GM21786 (cell line): ENCODE results near the gene SHISA2.
"Not testable (repeated sequence)": the region's sequence is repeated elsewhere in the genome, so short reads cannot be mapped to it uniquely, and the experiment has no call there.

Experiments
- ATAC-seq: cut with Tn5 transposase; IDR thresholded peaks from one replicate; pipeline ENCODE4 v1.9.1; 2021; ENCODE audit not compliant: unreplicated experiment

The SHISA2 gene

DNA sequence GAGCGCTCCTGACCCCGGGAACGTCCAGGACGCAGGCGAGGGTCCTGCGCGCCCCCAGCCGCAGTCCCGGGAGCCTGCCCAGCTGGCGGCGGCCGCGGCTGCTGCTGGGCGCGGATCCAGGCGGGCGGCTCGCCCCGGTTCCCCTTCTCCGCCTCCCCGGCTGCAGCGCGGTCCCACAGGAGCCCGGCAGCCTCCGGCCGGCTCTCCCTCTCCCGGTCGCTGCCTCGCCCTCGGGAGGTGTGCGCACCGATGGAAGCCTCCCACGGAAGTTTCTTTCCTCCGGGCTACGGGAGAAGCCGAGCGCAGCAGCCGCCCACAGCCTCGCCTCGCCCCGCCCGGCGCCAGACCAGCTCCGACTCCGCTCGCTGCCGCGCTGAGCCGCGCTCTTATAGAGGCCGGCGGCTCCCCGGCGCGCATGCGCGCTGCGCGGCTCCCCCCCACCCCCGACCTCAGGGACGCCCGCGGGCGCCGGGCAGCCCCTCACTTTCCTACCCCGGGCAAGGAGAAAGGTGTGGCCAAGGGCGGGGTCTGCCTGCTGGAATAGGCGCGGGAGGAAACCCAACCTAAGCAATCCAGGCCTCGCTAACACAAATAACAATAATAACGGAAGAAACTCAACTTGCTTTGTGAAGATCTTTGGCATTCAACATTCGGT is at the start of gene SHISA2:
Gene SHISA2, minus strand, starts transcription at position 360 of the 655 bp plus-strand sequence. CDS start 1,041 bp downstream, outside the sequence.
- no peak for ATAC-seq

DNA sequence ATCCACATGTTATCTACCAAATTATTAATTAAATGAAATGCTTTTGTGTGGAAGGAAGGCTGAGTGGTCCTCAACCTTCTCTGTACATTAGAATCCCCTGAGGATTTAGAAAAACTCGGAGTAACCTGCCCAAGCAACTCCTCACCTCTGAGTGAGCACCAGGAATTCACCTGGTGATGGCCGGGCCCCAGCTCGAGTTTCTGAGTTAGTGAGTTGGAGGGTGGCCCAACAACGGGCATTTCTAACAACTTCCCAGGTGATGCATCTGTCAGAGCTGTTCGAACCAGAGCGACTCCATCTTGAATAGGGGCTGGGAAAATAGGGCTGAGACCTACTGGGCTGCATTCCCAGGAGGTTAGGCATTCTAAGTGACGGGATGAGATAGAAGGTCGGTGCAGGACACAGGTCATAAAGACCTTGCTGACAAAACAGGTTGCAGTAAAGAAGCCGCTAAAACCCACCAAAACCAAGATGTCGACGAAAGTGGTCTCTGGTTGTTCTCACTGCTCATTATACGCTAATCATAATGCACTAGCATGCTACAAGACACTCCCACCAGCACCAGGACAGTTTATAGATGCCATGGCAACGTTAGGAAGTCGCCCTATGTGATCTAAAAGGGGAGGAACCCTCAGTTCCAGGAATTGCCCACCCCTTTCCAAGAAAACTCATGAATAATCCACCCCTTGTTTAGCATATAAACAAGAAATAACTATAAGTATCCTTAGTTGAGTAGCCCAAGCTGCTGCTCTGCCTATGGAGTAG is 44.2 kb upstream of the SHISA2 start:
- ATAC-seq, result no peak

DNA sequence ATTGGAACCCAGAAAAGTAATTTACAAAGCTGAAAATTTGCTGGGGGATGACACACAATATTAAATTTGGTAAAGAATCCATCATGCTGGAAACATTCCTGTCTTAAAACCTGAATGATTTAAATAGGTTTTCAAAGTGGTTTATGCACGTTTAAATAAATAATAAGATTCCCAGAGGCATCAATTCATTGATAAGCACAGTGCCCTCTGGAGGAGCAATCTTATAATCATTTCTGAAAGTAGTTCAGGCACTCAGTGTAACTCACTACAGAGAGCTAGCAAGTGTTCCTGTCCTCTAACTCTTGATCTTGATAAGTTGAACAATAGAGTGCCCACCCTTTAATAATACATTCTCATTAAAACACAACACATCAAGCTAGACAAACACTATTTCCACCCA is 43.5 kb upstream of the SHISA2 start:
- ATAC-seq, result no peak

DNA sequence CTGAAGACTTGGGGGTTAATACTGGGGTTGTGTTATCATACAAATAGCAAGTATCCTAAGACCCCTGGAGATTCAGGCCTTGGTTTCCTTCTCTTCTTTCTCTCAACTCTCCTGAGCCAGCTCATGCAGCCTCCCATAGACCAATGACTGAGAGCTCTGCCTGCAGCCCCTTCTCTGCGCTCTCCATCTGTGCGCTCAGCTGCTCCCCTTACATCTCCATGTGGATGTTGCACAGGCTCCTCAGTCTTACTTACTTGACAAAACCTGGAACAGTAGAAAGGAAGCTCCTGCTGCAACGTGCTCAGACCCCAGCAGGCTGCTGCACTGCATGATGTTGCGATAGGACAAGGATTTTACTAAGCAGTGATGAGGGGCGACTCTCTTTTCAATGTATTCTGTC is 25.0 kb upstream of the SHISA2 start:
- not testable (repeated sequence) for ATAC-seq

DNA sequence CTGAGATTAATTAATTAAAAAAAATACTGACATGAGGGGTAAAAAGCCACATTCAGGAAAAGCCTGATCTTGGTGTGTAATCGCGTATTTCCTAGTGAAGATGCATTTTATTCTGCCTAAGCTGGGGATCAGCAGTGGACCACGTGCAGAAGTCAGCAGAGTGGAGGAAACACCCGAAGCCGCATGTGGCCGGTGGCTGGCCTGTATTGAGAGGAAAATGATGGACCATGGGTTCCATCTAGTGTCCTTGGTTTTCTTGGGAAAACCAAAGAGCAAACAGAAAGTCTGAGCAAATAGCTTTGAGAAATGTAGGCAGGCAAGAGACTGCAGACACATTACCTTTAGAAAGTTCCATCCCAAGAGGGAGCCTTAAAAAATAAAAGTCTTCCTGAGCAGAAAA is 23.7 kb upstream of the SHISA2 start:
- ATAC-seq, result no peak

DNA sequence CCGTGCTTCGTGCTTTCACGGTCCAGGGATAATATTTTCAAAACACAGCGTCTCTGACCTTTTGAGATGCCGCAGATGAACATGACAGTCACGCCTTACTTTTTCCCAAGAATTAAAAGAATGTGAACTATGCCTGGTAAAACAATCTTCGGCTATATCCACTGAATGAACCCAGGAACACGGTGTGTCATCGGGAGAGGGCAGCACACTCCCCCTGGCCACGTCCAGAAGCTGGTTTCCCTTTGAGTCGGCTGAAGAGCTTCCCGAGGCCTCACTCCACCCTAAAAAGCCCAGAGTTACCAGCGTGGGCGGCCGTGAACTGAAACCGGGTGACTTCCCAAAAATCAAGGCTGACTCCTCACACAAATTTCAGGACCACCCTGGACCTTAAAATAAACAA is 22.9 kb upstream of the SHISA2 start:
- ATAC-seq, result no peak

DNA sequence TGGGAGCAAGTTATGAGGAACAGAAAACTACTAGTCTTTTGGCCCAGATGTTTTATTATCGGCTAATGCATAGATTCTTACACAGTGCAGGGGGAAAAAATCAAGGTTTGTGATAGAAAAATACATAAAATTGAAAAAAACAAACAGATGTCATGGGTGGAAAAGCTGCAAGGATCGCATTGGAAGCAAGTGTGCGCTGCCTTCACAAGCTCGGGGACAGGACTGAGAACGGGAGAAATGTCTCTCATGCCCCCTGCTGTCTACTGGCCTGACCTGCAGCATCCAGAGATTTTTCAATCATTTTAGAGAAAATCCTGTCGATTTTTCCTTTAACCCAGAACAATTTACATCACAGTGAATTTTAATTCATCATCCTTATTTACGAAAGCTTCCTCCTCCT is 20.5 kb upstream of the SHISA2 start:
- not testable (repeated sequence) for ATAC-seq

DNA sequence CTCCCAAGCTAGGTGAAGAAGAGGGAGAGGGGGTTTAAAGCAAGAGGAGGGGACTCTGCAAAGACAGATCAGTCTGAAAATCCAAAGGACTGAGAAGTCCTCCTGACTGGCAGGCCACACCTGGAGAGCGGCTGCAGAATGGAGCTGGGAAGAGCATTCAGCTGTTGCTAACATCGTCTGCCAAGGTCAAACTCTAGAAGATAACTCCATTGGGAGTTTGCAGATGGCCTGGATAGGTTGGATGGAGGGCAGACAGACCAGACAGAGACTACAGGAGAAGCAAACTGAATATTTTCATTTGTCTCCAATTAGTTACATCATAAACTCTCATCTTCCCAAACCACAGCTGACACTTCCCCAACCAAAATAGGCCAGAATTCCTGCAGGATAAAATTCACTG is 19.9 kb upstream of the SHISA2 start:
- ATAC-seq, result no peak

DNA sequence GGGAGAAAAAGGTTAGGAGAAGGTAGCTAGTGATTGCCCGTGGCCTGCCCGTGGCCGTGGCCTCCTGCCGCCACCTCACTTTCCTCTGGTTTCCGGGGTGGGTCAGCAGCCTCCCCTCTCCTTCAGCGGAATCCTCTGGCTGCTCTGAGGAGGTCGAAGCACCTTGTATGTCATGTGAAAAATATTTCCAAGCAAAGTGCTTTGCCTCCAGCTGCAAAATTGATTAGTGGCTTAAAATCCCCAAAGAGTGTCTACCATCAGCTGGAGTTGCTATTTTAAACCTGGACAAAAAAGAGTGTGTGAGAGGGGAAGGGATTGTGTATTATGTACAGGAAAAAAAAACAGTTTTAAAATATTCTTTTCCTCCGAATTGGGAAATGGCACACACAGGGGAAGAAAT is 17.8 kb upstream of the SHISA2 start:
- not testable (repeated sequence) for ATAC-seq

DNA sequence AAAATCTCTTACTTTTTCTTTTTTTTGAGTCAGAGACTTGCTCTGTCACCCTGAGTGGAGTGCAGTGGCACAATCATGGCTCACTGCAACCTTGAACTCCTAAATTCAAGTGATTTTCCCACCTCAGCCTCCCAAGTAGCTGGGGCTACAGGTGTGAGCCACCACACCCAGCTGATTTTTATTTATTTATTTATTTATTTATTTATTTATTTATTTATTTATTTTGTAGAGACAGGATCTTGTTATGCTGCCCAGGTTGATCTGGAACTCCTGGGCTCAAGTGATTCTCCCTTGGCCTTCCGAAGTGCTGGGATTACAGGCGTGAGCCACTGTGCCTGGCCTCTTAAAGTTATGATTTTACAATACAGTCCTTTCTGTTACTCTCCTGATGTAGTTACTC is 16.6 kb upstream of the SHISA2 start:
- ATAC-seq, result not testable (repeated sequence)

DNA sequence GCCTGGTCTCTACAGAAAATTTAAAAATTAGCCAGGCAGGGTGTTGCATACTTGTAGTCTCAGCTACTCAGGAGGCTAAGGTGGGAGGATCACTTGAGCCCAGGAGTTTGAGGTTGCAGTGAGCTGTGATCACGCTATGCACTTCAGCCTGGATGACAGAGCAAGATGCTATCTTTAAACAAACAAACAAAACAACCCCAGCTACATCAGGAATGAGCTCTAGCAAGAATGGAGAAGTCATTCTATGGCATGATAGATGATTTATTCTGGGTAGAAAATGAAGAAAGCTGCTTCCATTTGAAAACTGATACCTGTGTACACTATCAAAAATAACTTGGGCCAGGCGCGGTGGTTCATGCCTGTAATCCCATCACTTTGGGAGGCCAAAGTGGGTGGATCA is 15.8 kb upstream of the SHISA2 start:
- ATAC-seq, result no peak

DNA sequence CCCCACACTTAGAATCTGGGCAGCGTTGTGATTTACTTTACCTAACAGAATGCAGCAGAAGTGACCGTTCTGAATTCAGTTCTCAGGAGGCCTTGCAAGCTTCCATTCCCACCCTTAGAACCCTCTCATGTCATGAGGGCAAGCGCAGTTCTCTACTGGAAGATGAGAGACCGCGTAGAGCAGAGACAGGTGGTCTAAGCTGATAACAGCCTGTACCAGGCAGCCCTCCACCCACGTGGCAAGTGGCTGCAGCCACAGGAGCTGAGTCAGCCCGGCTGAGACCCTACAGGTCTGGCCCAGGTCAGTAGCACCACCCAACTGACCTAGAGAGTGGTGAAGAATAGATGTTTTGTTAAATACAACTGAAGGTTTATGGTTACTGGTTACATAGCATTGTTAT is 14.7 kb upstream of the SHISA2 start:
- not testable (repeated sequence) for ATAC-seq

DNA sequence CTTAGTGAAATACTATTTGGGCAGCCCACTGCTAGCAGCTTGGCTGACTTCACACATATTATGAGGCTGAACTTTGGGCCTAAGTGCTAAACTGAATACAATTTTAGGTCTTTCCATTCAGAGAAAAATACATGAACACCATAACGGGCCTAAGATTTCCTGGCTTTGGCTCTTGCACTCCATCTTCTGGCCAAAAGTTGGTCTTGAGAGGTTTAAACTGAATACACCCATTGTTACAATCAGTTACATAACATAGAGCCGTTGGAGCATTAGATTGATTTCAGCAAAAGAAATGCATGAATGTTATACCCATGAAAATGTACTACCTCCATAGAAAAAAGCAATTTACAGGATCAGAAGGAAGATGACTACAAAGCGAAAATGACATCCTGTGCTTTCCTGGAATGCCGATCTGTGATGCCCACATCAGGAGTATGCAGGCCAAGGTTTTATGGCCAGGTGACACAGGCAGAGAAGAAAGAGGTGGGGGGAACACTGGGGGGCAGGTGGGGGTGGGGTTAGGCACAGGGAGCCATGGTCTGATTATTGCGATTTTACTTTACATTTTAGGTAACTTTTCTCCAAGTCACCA is 11.1 kb upstream of the SHISA2 start:
- ATAC-seq, result no peak

DNA sequence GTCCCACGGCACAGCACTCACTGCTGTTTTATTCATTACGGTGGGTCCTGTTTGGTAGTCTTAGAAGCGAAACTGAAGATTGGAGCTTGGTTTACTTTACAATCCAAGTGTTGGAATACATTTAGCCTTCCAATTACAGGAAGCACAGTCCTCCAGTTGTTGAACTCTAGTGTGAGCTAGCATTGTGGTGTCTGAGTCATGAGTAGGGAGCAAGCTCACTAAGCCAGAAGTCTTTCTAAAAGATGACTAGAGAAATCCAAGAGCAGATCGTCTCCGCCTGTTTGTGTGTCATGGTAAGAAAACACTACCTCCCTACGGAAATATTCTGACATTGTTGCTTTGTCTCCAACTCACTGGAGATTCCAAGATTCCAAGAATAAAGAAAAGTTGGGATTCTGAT is 10.1 kb upstream of the SHISA2 start:
- no peak for ATAC-seq

DNA sequence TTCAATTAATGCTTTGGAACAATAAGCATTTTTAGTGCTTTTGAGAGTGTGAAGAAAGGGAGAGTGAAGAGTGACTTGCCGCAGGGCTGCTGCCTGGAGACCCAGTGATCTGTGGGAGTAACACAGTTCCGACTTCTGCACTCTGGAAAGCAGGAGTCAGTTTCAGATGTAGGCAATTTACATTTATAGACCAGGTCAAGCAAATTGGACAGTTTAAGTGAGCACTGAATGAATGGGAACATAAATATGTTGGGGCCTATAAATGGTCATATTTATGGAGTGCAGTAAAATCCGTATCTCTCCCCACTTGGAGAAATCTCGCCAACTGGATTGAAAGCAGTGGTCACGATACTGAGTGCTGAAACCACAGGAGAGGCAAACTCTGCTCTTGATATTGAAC is 9.4 kb upstream of the SHISA2 start:
- ATAC-seq, result no peak

DNA sequence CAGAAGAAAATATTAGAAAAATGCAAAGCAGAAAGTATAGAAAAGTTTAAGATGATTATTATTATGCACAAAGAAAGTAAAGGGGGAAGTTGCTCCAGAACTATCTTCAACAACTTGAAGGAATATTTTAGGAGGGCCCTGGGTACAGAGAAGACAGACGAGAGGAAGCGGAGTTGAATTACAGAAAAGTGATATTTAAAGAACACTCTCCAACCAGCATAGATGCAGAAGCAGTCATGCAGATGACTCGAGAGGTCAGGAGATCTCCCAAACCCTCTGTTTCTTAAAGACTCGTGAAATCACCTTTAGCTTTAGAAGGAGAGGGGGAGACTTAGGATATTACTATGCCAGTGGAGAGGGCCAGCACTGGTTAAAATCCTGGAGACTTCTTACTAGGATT is 8.5 kb upstream of the SHISA2 start:
- ATAC-seq, result no peak

DNA sequence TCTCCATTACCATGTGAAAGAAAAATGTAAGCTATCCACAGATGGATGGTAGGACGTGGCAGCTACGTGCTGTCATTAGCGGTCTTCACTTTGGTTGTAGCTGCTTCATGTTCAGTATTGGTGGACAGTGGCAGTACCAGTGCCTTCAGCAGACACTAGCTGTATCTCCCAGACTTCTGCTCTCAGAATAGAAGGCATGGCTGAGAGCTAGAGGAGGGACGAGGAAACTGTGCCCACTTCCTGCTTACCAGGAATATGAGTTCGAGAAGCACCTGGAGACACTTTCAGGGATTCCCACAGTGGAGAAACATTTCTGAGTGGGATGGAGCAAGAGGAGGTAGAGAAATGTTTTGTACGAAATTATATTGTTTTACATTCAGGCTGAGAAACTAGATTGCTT is 6.9 kb upstream of the SHISA2 start:
- no peak for ATAC-seq

DNA sequence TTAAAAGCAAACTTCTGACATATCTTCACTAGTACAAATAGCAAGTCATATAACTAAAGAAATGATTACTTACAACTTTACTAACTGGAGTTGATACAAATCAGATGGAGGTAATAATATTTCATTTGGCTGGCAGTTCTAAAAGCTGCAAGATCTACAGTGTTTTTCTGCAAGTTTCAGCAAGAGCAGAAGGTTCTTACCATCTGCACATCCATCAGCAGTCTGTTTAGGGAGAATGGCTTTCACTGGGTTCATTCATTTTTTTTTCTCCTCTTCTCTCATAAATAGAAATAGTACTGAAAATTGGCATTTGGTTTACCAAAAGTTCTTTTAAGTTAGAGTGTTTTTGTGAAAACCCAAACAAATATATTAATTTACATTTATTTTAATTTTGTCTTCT is 3.1 kb upstream of the SHISA2 start:
- no peak for ATAC-seq

DNA sequence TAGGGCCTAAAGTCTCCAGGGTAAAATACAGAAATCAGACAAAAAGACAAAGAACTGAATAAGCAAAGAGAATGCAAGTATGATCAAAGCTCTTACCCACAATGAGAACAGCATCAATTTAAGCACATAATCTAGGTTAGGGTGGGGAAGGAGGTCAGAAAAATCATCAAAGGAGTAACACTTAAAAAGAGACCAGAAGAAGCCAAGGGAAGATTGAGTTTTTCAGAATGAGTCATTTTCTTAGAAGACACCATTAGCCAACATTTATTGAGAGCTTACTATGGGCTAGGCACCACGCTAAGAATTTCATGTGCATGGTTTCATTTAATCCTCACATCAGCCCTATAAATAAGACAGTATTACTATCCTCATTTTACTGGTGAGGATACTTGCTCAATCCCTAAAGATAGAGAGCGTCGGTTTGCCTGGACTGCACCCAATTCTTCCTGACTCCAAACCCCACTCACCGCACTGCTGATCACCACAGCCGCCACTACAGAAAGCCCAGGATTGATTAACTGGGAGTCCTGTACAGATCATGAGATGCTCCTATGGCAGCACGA is 1.7 kb upstream of the SHISA2 start:
- ATAC-seq, result no peak

DNA sequence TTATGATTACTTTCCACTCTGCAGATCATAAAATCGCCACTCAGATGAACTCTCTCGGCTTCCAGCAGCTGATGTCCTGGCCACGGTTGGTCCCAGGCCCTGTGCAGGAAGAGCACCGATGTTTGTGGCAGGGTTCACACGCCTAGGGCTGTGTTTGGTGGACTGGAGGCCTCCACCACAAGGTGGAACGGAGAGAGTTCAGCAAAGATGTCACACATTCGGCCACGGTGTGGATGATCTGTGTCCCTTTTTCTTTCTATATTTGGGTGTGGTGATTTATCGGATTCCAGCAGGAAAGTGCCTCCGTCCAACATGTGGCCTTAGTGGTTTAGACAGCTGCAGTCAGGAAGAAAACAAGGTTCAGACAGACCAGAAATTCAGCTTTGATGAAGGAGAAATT is 521 bp upstream of the SHISA2 start:
- no peak for ATAC-seq

DNA sequence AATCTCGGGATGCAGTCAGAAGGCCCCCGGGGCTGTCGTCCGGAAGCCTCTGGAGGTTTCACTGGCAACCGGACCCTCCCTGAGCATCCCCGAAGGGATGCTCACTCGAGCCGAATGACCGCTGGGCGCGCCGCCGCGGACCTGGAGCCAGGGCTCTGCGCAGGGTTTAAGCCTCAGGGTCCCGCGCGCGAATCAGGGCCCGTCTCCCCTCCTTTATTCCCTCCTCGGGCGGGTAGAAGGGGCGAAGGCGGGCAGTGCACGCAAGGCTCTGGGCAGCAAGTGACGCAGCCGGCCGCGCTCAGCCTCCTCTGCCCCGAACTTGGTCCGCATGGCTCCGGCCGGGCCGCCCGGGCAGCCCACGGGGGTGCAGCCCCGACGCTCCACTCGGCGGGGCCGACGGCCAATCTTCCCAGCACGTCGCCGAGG is 572 bp downstream of the SHISA2 start:
- no peak for ATAC-seq
